Progenitor cell of endocrine pancreas (in vitro differentiated cells): Measurements from ENCODE around the gene RET. TPM values are rescaled to one million over a fixed set of nuclear protein-coding genes. Genes with fewer than 3 reads are reported as not detected.

Source experiments
- DNase-seq: peaks from one replicate; pipeline ENCODE4 v3.0.0; 2021; ENCODE audit warnings: low spot score; ENCODE audit not compliant: unreplicated experiment
- H3K27ac Mint-ChIP-seq: 2 replicates; pipeline ENCODE4 v1.8.0; 2021; ENCODE audit warnings: mild to moderate bottlenecking, moderate library complexity, mixed read lengths
- H3K27me3 Mint-ChIP-seq: 2 replicates; pipeline ENCODE4 v1.8.0; 2021; ENCODE audit warnings: mixed read lengths
- H3K36me3 Mint-ChIP-seq: 2 replicates; pipeline ENCODE4 v1.8.0; 2022; ENCODE audit warnings: mixed read lengths; ENCODE audit not compliant: insufficient read depth
- H3K4me1 Mint-ChIP-seq: 2 replicates; pipeline ENCODE4 v1.8.0; 2021; ENCODE audit warnings: low read depth, mixed read lengths
- H3K4me3 Mint-ChIP-seq: 2 replicates; pipeline ENCODE4 v1.8.0; 2021; ENCODE audit warnings: low read depth, mild to moderate bottlenecking, moderate library complexity, mixed read lengths
- H3K9me3 Mint-ChIP-seq: 2 replicates; pipeline ENCODE4 v1.8.0; 2021; ENCODE audit warnings: low read depth, mixed read lengths
- total RNA-seq: library from RNA; stranded (reverse); gene quantifications from 2 replicates; pipeline ENCODE4 v1.2.1, GENCODE V29; 2021
- TF ChIP-seq, protein P1 (sequence below): fragments of 200-600 bp; sonication (generic); IDR thresholded peaks from one replicate; pipeline ENCODE4 v1.5.0; 2021; ENCODE audit warnings: antibody characterized with exemption, mild to moderate bottlenecking; ENCODE audit not compliant: unreplicated experiment

The RET gene
- total RNA-seq, 1 donor from 2014 or later: 1.5 TPM

DNA sequence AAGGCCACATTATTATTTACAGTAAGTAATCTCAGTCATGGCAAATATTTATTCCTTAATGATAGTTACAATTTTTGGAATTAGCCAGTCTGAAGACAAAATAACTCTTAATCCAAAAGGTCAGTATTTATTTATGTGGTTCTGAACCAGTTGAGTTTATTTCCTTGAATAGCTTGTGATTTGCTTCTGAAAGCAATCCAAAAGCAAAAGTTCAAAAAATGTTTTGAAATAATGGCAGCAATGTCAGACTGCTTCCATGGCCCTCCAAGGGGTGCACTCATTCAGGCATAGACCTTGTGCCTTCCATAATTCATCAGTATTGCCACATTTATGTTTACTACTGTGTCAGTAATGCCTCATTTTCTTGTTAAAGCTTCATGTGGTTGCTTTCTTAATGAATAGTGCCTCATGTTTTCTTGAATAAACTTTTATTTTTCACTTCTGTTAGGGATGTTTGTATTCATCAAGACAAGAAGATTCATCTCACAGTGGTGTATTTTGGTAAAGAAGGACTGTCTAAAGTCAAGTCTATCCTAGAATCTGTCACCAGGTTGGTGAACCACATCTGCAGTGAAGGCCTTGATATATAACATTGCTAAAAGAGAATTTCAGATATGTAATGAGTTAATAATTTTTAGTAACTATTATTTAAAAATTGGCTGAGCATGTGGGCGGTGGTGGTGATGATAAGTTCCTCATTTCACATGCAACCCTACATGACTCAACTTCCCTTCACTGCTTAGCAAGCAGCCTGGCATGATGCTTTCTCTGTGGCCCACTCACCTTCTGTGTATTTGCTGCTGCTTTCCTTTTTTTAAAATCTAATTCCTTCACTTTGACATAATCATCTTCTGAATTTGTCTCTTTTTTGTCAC is 83.4 kb downstream of the RET start:
- H3K27me3 Mint-ChIP-seq: no peaks in the 10 kb centered on the region
- peaks cover 3% of the 10 kb centered on the region for H3K4me1 Mint-ChIP-seq
- no peak for DNase-seq
- TF ChIP-seq, protein P1, sequence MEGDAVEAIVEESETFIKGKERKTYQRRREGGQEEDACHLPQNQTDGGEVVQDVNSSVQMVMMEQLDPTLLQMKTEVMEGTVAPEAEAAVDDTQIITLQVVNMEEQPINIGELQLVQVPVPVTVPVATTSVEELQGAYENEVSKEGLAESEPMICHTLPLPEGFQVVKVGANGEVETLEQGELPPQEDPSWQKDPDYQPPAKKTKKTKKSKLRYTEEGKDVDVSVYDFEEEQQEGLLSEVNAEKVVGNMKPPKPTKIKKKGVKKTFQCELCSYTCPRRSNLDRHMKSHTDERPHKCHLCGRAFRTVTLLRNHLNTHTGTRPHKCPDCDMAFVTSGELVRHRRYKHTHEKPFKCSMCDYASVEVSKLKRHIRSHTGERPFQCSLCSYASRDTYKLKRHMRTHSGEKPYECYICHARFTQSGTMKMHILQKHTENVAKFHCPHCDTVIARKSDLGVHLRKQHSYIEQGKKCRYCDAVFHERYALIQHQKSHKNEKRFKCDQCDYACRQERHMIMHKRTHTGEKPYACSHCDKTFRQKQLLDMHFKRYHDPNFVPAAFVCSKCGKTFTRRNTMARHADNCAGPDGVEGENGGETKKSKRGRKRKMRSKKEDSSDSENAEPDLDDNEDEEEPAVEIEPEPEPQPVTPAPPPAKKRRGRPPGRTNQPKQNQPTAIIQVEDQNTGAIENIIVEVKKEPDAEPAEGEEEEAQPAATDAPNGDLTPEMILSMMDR: no peak
- H3K9me3 Mint-ChIP-seq: no peaks in the 10 kb centered on the region
- H3K4me3 Mint-ChIP-seq: no peak overlapping the region
- H3K36me3 Mint-ChIP-seq: no peaks in the 10 kb centered on the region
- no peak overlapping the region for H3K27ac Mint-ChIP-seq

DNA sequence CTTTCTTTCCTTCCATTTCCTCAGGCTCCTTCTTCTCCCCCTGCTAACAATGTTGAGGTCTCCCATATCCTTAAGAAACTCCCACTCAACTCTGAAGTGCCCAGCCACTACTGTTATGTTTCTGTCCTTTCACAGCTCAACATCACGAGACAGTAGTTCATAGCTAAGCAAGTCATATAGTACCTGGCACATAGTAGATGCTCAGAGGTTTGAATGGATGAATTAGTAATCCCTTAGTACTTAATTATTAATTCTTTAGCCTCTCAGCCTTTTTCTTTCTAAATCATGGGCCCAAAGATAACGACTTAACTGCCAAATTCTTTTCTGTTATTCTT is 84.0 kb downstream of the RET start:
- H3K4me3 Mint-ChIP-seq: no peak overlapping the region
- H3K27ac Mint-ChIP-seq: no peak overlapping the region
- peaks cover 3% of the 10 kb centered on the region for H3K4me1 Mint-ChIP-seq
- no peak for DNase-seq
- H3K9me3 Mint-ChIP-seq: no peaks in the 10 kb centered on the region
- H3K36me3 Mint-ChIP-seq: no peaks in the 10 kb centered on the region
- H3K27me3 Mint-ChIP-seq: no peaks in the 10 kb centered on the region
- TF ChIP-seq, protein P1: no peak

DNA sequence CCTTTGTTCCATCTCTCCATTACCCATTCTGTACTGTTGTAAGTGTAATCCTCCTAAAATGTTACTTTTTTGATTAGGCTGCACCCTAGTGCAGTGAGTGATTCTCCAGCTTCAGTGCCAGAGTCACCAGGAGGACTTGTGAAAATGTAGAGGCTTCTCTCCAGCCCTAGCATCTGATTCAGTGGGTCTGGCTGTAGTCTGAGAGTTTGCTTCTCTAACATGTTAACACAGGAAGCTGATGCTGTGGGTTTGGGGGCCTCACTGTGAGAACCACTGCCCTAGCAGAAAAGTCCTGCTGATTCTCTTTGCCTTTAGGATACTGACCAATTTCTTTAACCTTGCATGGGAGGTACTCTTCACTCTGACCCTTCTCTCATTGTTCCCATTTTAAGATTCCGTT is 85.7 kb downstream of the RET start:
- Mint-ChIP-seq H3K27me3 (no peaks in the 10 kb centered on the region), H3K4me1 (peaks cover 3% of the 10 kb centered on the region), H3K4me3 (no peak overlapping the region), H3K36me3 (no peaks in the 10 kb centered on the region), H3K27ac (no peak overlapping the region), H3K9me3 (no peaks in the 10 kb centered on the region)
- TF ChIP-seq, protein P1: no peak
- DNase-seq: no peak

DNA sequence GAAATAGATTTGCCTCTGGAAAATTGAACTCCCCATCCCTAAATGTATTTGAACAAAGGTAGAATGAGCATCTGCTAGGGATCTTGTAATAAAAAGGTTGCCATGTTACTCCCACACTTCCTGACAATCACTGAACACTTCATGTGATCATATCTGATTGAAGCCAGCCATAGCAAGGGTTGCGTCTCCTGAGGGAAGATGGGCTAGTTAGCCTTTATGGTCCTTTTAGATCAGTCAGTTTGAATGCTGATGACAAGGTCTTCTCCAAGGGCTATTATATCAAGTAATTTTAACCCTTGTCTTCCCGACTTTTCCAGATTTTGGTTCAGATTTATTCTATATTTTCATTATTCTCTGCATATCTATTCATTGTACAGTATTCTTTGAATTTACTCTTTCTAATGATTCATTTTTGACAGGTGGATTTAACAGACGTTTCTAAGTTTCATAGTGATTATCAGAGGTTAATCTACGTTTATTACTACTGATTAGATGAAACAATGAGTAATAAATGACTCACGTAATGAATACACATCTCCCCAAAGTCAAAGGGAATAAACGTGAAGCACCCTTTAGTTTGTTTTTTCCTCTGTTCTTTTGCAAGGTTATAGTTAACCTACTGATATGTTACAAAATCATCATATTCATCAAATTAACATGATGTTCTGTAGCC is 89.5 kb downstream of the RET start:
- TF ChIP-seq, protein P1: no peak
- Mint-ChIP-seq H3K27me3 (no peaks in the 10 kb centered on the region), H3K9me3 (no peaks in the 10 kb centered on the region), H3K36me3 (peaks cover 1% of the 10 kb centered on the region), H3K4me3 (no peak overlapping the region), H3K4me1 (peaks cover 6% of the 10 kb centered on the region), H3K27ac (no peak overlapping the region)
- DNase-seq: no peak

DNA sequence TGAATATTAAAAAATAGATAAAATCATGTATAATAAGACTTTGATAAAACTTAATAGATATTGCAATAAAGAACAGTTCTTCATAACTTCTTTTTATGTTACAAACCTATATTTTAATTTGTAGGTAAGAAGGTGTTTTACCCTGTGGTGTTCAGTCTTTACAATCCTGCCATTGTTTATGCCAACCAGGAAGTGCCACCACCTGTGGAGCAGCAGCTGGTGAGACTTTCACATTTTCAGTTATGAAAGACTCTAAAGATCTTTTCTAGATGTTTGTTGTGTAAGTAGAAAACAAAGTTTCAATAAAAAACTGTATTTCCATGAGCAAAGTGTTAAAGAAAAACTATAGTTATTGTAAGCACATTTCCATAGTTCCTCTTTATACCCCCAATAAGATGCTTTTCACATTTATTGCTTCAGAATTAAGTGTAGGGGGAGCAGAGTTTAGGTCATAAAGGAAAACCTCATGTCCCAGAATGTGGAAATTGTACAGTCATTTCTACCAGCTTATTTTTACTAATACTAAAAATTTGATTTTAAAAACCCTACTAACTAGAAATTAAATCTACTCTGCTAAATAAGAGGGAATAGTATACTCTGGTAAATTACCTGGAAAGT is 90.1 kb downstream of the RET start:
- Mint-ChIP-seq H3K27me3 (no peaks in the 10 kb centered on the region), H3K9me3 (no peaks in the 10 kb centered on the region), H3K27ac (no peak overlapping the region), H3K36me3 (peaks cover 1% of the 10 kb centered on the region), H3K4me3 (no peak overlapping the region), H3K4me1 (peaks cover 6% of the 10 kb centered on the region)
- no peak for DNase-seq
- TF ChIP-seq, protein P1: no peak
